Activated naive CD8-positive, alpha-beta T cell (primary cell): ENCODE results near the gene LCAT.

Experiments used
- H3K27ac Mint-ChIP-seq: one replicate; pipeline ENCODE4 v1.8.0; 2021; ENCODE audit warnings: mixed read lengths
- H3K27me3 Mint-ChIP-seq: one replicate; pipeline ENCODE4 v1.8.0; 2021; ENCODE audit warnings: mixed read lengths
- H3K36me3 Mint-ChIP-seq: one replicate; pipeline ENCODE4 v1.8.0; 2021; ENCODE audit warnings: mixed read lengths
- H3K4me1 Mint-ChIP-seq: one replicate; pipeline ENCODE4 v1.8.0; 2021; ENCODE audit warnings: low read depth, mixed read lengths
- H3K4me3 Mint-ChIP-seq: one replicate; pipeline ENCODE4 v1.8.0; 2021; ENCODE audit warnings: mild to moderate bottlenecking, mixed read lengths
- H3K9me3 Mint-ChIP-seq: one replicate; pipeline ENCODE4 v1.8.0; 2021; ENCODE audit warnings: low read depth, mixed read lengths

The LCAT gene

GRCh38 chr16:67963292-67963661 is 19.4 kb upstream of the LCAT start:
- Mint-ChIP-seq H3K27ac (no peak overlapping the region), H3K4me1 (peaks cover 19% of the 10 kb centered on the region), H3K4me3 (no peak overlapping the region), H3K36me3 (peaks cover 2% of the 10 kb centered on the region), H3K9me3 (no peaks in the 10 kb centered on the region), H3K27me3 (no peaks in the 10 kb centered on the region)

GRCh38 chr16:67962135-67962534 is 18.2 kb upstream of the LCAT start:
- H3K27me3 Mint-ChIP-seq = no peaks in the 10 kb centered on the region
- peaks cover 2% of the 10 kb centered on the region for H3K36me3 Mint-ChIP-seq
- H3K4me3 Mint-ChIP-seq = no peak overlapping the region
- H3K9me3 Mint-ChIP-seq = no peaks in the 10 kb centered on the region
- peaks cover 12% of the 10 kb centered on the region for H3K4me1 Mint-ChIP-seq
- no peak overlapping the region for H3K27ac Mint-ChIP-seq

- Mint-ChIP-seq H3K27ac (no peak overlapping the region), H3K36me3 (peaks cover 2% of the 10 kb centered on the region), H3K9me3 (no peaks in the 10 kb centered on the region), H3K27me3 (no peaks in the 10 kb centered on the region), H3K4me3 (no peak overlapping the region), H3K4me1 (peaks cover 6% of the 10 kb centered on the region)
Observed at GRCh38 chr16:67961551-67961957, 17.6 kb upstream of the LCAT start.

GRCh38 chr16:67959536-67960329 is 15.8 kb upstream of the LCAT start:
- H3K36me3 Mint-ChIP-seq = peaks cover 2% of the 10 kb centered on the region
- no peak overlapping the region for H3K4me3 Mint-ChIP-seq
- peaks cover 2% of the 10 kb centered on the region for H3K4me1 Mint-ChIP-seq
- no peak overlapping the region for H3K27ac Mint-ChIP-seq
- H3K27me3 Mint-ChIP-seq = no peaks in the 10 kb centered on the region
- no peaks in the 10 kb centered on the region for H3K9me3 Mint-ChIP-seq

DNA sequence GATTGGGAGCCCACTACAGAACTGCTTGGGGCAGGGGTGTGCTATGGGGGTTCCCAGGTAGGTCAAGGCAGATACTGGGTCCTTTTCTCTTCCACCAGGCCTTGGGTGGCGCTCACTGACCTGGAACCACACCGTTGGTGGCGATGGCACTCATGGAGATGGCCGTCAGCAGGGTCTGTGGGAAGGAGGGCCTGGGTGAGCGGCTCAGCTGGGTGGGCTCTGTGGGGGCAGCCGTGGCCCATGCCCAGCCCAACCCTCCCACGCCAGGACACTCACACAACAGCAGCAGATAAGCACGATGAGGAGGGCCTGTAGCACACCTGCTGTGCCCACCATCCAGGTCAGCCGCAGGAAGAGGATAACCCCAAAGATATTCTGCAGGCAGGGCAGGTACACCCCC is 13.7 kb upstream of the LCAT start:
- no peaks in the 10 kb centered on the region for H3K4me1 Mint-ChIP-seq

DNA sequence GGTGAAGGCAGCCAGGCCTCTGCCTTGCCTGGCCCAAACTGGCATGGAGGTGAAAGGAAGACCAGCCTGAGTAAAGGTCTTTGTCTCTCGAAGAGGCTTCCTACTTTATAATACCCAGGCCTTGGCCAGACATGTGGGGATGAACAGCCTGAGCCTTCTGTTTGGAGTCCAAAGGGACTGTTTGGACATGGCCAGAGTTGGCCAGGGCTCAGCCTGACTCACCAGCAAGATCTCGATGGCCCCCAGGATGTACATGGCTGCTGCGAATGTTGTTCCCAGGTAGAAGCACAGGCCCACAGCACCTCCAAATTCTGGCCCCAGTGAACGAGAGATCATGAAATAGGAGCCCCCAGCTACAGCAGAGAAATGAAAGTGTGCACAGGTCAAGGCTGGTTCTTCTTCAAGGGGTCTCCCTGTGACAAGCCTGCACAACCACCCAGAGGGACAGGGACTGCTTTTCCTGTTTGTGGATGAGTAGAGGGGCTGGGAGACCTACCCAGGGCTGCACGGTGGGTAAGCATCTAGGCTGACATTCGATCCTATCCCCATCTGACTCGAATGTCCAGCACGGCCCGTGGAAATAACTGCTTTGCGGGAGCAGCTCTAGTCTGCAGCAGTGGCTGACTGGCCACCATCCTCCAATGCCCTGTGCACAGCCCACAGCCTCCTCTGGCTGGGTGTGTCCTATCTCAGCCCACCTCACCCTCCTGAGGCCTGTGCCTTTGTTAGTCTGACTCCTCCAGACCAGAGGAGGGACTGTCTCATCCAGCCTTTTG is 10.7 kb upstream of the LCAT start:
- Mint-ChIP-seq H3K4me1 (no peaks in the 10 kb centered on the region), H3K27ac (no peak overlapping the region), H3K4me3 (no peak overlapping the region), H3K9me3 (no peaks in the 10 kb centered on the region), H3K36me3 (no peaks in the 10 kb centered on the region), H3K27me3 (no peaks in the 10 kb centered on the region)

More for the DNA sequence above, 13.7 kb upstream of the LCAT start:
- H3K4me3 Mint-ChIP-seq = no peak overlapping the region
- no peaks in the 10 kb centered on the region for H3K9me3 Mint-ChIP-seq
- H3K36me3 Mint-ChIP-seq = no peaks in the 10 kb centered on the region
- no peak overlapping the region for H3K27ac Mint-ChIP-seq
- no peaks in the 10 kb centered on the region for H3K27me3 Mint-ChIP-seq

DNA sequence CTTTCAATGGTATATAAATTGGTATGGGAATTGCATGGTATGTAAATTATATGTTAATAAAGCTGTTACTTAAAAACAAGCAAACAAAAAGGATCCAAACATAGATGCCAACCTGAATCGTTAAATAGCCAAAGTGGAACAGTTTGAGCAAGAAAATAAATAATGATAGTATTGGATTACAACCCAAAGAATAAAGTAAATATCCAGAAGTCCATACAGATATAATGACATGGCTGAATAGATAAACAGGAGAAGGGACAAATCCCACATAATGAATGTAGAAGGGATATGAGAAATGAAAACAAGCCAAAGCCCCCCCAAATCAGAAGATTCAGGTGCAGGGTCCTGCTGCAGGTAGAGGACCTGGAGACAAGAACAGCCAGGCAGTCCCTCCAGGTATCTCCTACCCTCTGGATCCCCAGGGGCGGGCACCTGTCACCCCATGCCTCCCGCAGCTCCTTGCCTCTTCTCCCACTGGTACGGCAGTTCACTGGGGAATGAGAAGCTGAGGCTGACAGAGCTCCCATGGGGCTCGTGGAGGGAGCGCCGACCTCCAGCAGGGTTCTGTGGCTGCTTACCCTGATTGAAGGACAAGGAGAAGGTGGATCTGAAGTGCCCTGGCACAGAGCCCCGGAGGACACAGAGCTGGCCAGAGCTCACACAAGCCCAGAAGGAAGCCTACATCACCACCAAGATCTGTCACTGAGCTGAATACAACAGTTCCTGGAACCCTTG is 9.9 kb upstream of the LCAT start:
- Mint-ChIP-seq H3K27ac (no peak overlapping the region), H3K4me1 (no peaks in the 10 kb centered on the region)

DNA sequence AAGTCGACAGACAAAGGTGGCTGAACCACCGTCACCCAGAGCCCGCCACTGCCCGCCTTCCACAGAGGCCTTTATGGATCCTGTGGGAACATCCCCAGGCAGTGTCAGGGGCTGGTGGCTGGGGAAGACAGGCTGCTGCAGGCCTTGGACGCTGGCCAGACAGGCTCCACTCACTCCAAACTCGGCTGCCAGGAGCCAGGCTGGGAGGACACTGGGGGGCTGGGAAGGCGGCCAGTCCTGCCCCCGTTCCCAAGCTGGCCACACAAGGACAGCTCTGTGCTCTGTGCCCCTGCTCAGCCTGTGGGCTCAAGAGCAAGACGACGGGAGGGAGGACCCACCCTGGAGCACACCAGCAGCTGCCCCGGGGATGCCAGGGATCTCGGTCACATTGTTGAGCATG is 7.6 kb upstream of the LCAT start:
- H3K36me3 Mint-ChIP-seq = no peaks in the 10 kb centered on the region
- H3K27me3 Mint-ChIP-seq = no peaks in the 10 kb centered on the region
- H3K27ac Mint-ChIP-seq = no peak overlapping the region
- H3K4me1 Mint-ChIP-seq = no peaks in the 10 kb centered on the region
- H3K4me3 Mint-ChIP-seq = no peak overlapping the region
- no peaks in the 10 kb centered on the region for H3K9me3 Mint-ChIP-seq

More for the DNA sequence above, 9.9 kb upstream of the LCAT start:
- Mint-ChIP-seq H3K4me3 (no peak overlapping the region), H3K36me3 (no peaks in the 10 kb centered on the region), H3K27me3 (no peaks in the 10 kb centered on the region), H3K9me3 (no peaks in the 10 kb centered on the region)

DNA sequence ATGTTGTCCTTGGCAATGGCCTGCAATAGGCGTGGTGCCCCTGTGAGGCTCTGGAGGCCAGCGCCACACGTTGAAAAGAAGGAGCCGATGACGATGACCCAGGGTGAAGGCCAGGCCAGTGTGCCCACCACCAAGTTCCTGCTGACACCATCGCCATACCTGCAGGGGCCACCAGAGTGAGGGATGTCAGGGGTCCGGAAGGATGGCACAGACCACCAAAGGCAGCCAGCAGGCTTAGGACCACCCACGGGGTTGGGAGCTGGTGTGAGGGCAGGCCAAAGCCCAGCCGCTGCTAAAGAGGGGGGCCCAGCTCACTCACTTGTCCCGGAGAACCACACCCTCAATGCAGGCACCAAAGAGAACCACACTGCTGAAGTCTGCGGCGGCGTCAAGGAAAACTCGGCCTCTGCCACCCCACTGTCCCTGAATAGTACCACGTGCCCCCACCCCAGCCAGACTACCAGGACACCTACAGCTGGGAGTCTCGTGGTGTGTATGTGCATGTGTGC is 6.5 kb upstream of the LCAT start:
- no peaks in the 10 kb centered on the region for H3K36me3 Mint-ChIP-seq
- H3K27me3 Mint-ChIP-seq = no peaks in the 10 kb centered on the region
- no peaks in the 10 kb centered on the region for H3K4me1 Mint-ChIP-seq
- no peak overlapping the region for H3K27ac Mint-ChIP-seq
- H3K9me3 Mint-ChIP-seq = no peaks in the 10 kb centered on the region
- H3K4me3 Mint-ChIP-seq = no peak overlapping the region

DNA sequence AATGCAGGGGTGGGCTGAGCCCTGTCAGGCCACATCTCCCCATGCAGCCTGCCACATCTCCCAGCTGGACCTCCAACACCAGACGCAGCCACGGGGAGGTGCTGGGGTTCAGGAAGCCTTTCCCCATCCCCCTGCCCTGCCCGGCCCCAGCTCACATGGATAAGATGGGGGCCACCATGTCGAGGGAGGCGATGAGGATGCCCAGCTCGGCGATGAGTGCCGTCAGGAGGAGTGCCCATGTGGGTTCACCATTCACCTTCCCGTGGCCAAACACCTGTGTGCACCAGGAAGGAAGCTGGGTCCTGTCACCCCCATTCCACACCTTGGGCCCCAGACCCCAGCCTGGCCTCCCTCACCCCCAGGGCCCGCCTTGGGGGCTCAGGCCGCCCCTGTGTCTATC is 5.7 kb upstream of the LCAT start:
- H3K4me3 Mint-ChIP-seq = no peak overlapping the region
- no peaks in the 10 kb centered on the region for H3K36me3 Mint-ChIP-seq
- H3K27me3 Mint-ChIP-seq = no peaks in the 10 kb centered on the region
- no peaks in the 10 kb centered on the region for H3K9me3 Mint-ChIP-seq
- no peaks in the 10 kb centered on the region for H3K4me1 Mint-ChIP-seq
- no peak overlapping the region for H3K27ac Mint-ChIP-seq

DNA sequence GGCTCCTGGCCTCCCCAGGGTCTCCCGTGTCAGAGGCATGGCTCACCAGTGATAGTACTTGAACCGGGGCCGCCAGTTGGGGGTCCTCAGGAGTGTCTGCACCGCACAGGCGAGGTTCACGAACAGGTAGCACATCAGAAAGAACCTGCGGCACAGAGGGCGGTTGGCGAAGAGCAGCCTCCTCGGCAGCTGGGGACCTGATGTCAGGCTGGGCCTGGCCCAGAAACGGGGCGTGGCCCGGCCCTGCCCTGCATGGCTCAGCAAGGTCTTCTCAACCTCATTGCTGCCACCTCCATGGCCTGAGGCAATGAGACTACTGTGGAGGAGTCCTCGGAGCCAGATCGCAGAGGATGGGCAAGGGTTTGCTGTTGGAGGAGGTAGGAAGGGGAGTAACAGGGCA is 4.1 kb upstream of the LCAT start:
- no peaks in the 10 kb centered on the region for H3K36me3 Mint-ChIP-seq
- no peaks in the 10 kb centered on the region for H3K4me1 Mint-ChIP-seq
- H3K27ac Mint-ChIP-seq = no peak overlapping the region
- H3K27me3 Mint-ChIP-seq = no peaks in the 10 kb centered on the region
- H3K9me3 Mint-ChIP-seq = no peaks in the 10 kb centered on the region
- no peak overlapping the region for H3K4me3 Mint-ChIP-seq

- Mint-ChIP-seq H3K4me1 (peaks cover 2% of the 10 kb centered on the region), H3K27me3 (no peaks in the 10 kb centered on the region), H3K27ac (no peak overlapping the region), H3K9me3 (no peaks in the 10 kb centered on the region), H3K36me3 (no peaks in the 10 kb centered on the region), H3K4me3 (no peak overlapping the region)
Observed at GRCh38 chr16:67946966-67947558, 3.1 kb upstream of the LCAT start.

DNA sequence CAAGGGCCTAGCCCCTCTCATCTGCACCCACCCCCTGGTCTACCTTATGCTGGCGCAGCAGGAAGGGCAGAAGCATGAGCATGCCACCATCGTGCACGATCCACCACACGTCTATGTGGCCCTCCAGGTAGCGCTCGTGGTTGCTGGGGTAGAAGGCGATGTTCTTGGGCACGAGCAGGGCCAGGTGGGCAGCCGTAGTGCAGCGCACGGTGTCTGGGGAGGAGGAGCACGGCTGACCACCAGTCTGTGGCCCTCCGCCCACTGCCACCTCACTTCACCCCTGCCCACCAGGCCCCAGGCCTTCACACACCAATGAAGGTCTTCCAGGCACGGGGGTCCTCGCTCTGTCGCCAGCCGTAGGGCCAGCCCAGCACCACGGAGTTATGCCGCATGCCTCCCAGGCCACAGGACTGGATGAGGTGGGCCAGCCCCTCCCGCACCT is 2.2 kb upstream of the LCAT start:
- no peak overlapping the region for H3K27ac Mint-ChIP-seq
- no peaks in the 10 kb centered on the region for H3K9me3 Mint-ChIP-seq
- H3K4me3 Mint-ChIP-seq = no peak overlapping the region

DNA sequence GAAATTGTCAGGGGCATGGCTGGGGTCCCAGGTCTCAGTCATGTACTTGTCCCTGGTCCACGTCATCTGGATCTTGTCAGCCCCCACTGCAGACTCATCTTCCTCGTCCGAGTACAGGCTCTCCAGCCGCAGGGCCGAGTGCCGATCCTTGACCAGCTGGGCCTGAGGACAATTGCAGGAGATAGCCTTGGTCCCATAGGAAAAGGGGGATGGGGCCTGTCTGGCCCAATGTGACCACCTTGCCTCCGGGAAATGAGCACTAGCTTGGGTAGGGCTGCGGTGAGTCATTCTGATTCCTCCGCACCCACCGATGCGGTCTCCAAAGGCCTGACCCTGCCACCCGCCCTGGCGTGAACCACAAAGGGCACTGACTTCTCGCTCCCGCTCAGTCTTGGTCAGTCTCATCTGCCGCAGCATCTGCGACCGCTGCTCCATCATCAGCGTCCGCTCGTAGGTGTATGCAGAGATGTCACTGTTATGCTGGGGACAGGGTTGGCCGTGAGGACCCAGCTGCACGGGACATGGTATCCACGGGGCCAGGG is 1.5 kb upstream of the LCAT start:
- no peak overlapping the region for H3K27ac Mint-ChIP-seq

More for the DNA sequence above, 2.2 kb upstream of the LCAT start:
- Mint-ChIP-seq H3K27me3 (no peaks in the 10 kb centered on the region), H3K36me3 (no peaks in the 10 kb centered on the region), H3K4me1 (peaks cover 10% of the 10 kb centered on the region)

More for the DNA sequence above, 1.5 kb upstream of the LCAT start:
- Mint-ChIP-seq H3K36me3 (no peaks in the 10 kb centered on the region), H3K9me3 (no peaks in the 10 kb centered on the region), H3K4me1 (peaks cover 10% of the 10 kb centered on the region), H3K27me3 (no peaks in the 10 kb centered on the region), H3K4me3 (no peak overlapping the region)
